OCI-LY7 (cell line): Measurements from ENCODE around the gene SDK2. TPM values are rescaled to one million over a fixed set of nuclear protein-coding genes. Genes with fewer than 3 reads are reported as not detected.

Experiments
- BruUV-seq: library from RNA; stranded (reverse); fragments of 400-500 nt; replicated peaks from 2 replicates; lab custom pipeline; 2021; lab: Mats Ljungman, UMichigan
- CTCF ChIA-PET: fragments of 300-600 bp; sonication (Branson Sonifier 250); formaldehyde crosslinking; loops from one replicate; lab custom pipeline; 2022; ENCODE audit warnings: antibody characterized with exemption; ENCODE audit not compliant: unreplicated experiment; lab: Charles Lee
- POLR2A ChIA-PET: fragments of 300-600 bp; sonication (Branson Sonifier 250); formaldehyde crosslinking; loops from one replicate; lab custom pipeline; 2022; ENCODE audit warnings: antibody characterized with exemption; lab: Charles Lee
- DNase-seq: peaks from one replicate; pipeline ENCODE4 v3.0.0-alpha.2; 2015; ENCODE audit warnings: low spot score
- H2AFZ ChIP-seq: fragments of 200-600 bp; sonication (generic), shearing (Covaris generic); 2 replicates; pipeline ENCODE4 v1.6.1; 2014; ENCODE audit warnings: mild to moderate bottlenecking, antibody characterized with exemption, low read length, moderate library complexity
- H3K27ac ChIP-seq: fragments of 200-600 bp; sonication (generic); 2 replicates; pipeline ENCODE4 v1.5.1; 2014; ENCODE audit warnings: mixed run types, low read depth, mild to moderate bottlenecking, moderate library complexity, low read length, inconsistent platforms; ENCODE audit not compliant: poor library complexity, severe bottlenecking
- H3K36me3 ChIP-seq: fragments of 200-600 bp; sonication (generic); 2 replicates; pipeline ENCODE4 v1.6.1; 2014; ENCODE audit warnings: mild to moderate bottlenecking, antibody characterized with exemption, low read length, moderate library complexity, mixed read lengths; ENCODE audit not compliant: insufficient read depth
- H3K4me1 ChIP-seq: fragments of 200-600 bp; sonication (generic); 2 replicates; pipeline ENCODE4 v1.5.1; 2014; ENCODE audit warnings: mild to moderate bottlenecking, low read length; ENCODE audit not compliant: insufficient read depth, poor library complexity, severe bottlenecking
- H3K4me2 ChIP-seq: fragments of 200-600 bp; sonication (generic); 2 replicates; pipeline ENCODE4 v1.6.1; 2014; ENCODE audit warnings: mild to moderate bottlenecking, low read length
- H3K4me3 ChIP-seq: fragments of 200-600 bp; sonication (generic); 2 replicates; pipeline ENCODE4 v1.5.1; 2014; ENCODE audit warnings: mild to moderate bottlenecking, low read depth, low read length; ENCODE audit not compliant: poor library complexity, severe bottlenecking
- H3K79me2 ChIP-seq: fragments of 200-600 bp; sonication (generic); 2 replicates; pipeline ENCODE4 v1.6.1; 2016; ENCODE audit warnings: low read depth, mild to moderate bottlenecking, low read length, moderate library complexity, mixed read lengths; ENCODE audit not compliant: insufficient read depth
- H3K9me2 ChIP-seq: fragments of 200-600 bp; sonication (generic); 2 replicates; pipeline ENCODE4 v1.6.1; 2016; ENCODE audit warnings: mild to moderate bottlenecking, low read length, mixed read lengths; ENCODE audit not compliant: insufficient read depth
- H3K9me3 ChIP-seq: fragments of 200-600 bp; sonication (generic); 2 replicates; pipeline ENCODE4 v1.6.1; 2014; ENCODE audit warnings: mild to moderate bottlenecking, mixed run types, low read length, mixed read lengths
- H4K20me1 ChIP-seq: fragments of 200-600 bp; sonication (generic); 2 replicates; pipeline ENCODE4 v1.6.1; 2014; ENCODE audit warnings: mild to moderate bottlenecking, antibody characterized with exemption, low read length, moderate library complexity, mixed read lengths; ENCODE audit not compliant: insufficient read depth
- CTCF ChIP-seq: fragments of 200-600 bp; sonication (generic); conservative IDR thresholded peaks from 2 replicates; pipeline ENCODE4 v1.5.1; 2014; ENCODE audit warnings: mild to moderate bottlenecking, antibody characterized with exemption, low read length, moderate library complexity, mixed read lengths
- EZH2phosphoT487 ChIP-seq: fragments of 200-600 bp; sonication (generic); IDR thresholded peaks from 2 replicates; pipeline ENCODE4 v1.6.1; 2018; ENCODE audit warnings: low read depth, borderline replicate concordance, mild to moderate bottlenecking, mixed run types, antibody characterized with exemption, low read length, moderate library complexity, mixed read lengths
- intact Hi-C: fragments of 100-400 bp; cut with micrococcal nuclease; formaldehyde crosslinking; loops from one replicate; pipeline ENCODE4 v1.10.0; 2022; ENCODE audit not compliant: unreplicated experiment
- total RNA-seq, 2 experiments: library from RNA; depleted of rRNA in 1 of 2; stranded (reverse); fragments of >200 nt in 1 of 2; shearing (Covaris generic) in 1 of 2; gene quantifications; 2 replicates each; pipeline ENCODE4 v1.2.3, GENCODE V29; 2014 to 2022

Gene SDK2
- total RNA-seq, 2 experiments from 2014 or later: 0.32 to 1.8 TPM

- no peak overlapping the region for H2AFZ ChIP-seq
- CTCF ChIA-PET: no interaction called here
- intact Hi-C loops: no loop called here
- DNase-seq: no peak
- BruUV-seq: no TSS peak
- no peak overlapping the region for H3K4me3 ChIP-seq
- H3K9me2 ChIP-seq: no peaks in the 10 kb centered on the region
- no peak overlapping the region for H3K27ac ChIP-seq
- H3K79me2 ChIP-seq: no peaks in the 10 kb centered on the region
- H3K4me1 ChIP-seq: no peaks in the 10 kb centered on the region
- POLR2A ChIA-PET: no interaction called here
- no peaks in the 10 kb centered on the region for H3K36me3 ChIP-seq
- no peak for TF ChIP-seq EZH2phosphoT487
- no peak for TF ChIP-seq CTCF
- no peaks in the 10 kb centered on the region for H3K9me3 ChIP-seq
- H4K20me1 ChIP-seq: no peaks in the 10 kb centered on the region
- H3K4me2 ChIP-seq: no peak overlapping the region
Measured at GRCh38 chr17:73336408-73337329, 307.6 kb downstream of the SDK2 start.

- TF ChIP-seq CTCF (no peak), EZH2phosphoT487 (no peak)
- Histone ChIP-seq H3K9me2 (no peaks in the 10 kb centered on the region), H3K4me1 (no peaks in the 10 kb centered on the region), H3K79me2 (no peaks in the 10 kb centered on the region), H3K9me3 (no peaks in the 10 kb centered on the region), H3K4me3 (no peak overlapping the region), H2AFZ (no peak overlapping the region), H3K4me2 (no peak overlapping the region), H4K20me1 (no peaks in the 10 kb centered on the region), H3K36me3 (no peaks in the 10 kb centered on the region), H3K27ac (no peak overlapping the region)
- intact Hi-C loops: no loop called here
- POLR2A ChIA-PET: no interaction called here
- no peak for DNase-seq
- BruUV-seq: no TSS peak
- CTCF ChIA-PET: no interaction called here
Measured at GRCh38 chr17:73335591-73336407, 308.4 kb downstream of the SDK2 start.
